Ishikawa (cell line): ENCODE measurements around the gene RPP25.

Source experiments
- CEBPB ChIP-seq: IDR thresholded peaks from 2 replicates; pipeline ENCODE4 v1.6.1; 2012
- CREB1 ChIP-seq: IDR thresholded peaks from 2 replicates; pipeline ENCODE4 v1.6.1; 2012; ENCODE audit warnings: low read depth
- EGR1 ChIP-seq: IDR thresholded peaks from 2 replicates; pipeline ENCODE4 v1.6.1; 2012
- EP300 ChIP-seq: IDR thresholded peaks from 2 replicates; pipeline ENCODE4 v1.6.1; 2012; ENCODE audit warnings: borderline replicate concordance
- FOXM1 ChIP-seq: IDR thresholded peaks from 2 replicates; pipeline ENCODE4 v1.6.1; 2012; ENCODE audit warnings: low read depth, borderline replicate concordance
- NFIC ChIP-seq: IDR thresholded peaks from 2 replicates; pipeline ENCODE4 v1.6.1; 2012
- RAD21 ChIP-seq: IDR thresholded peaks from 2 replicates; pipeline ENCODE4 v1.6.1; 2012; ENCODE audit warnings: low read depth
- REST ChIP-seq: IDR thresholded peaks from 2 replicates; pipeline ENCODE4 v1.6.1; 2012; ENCODE audit warnings: low read depth, mild to moderate bottlenecking
- TAF1 ChIP-seq: IDR thresholded peaks from 2 replicates; pipeline ENCODE4 v1.6.1; 2012; ENCODE audit warnings: low read depth, mild to moderate bottlenecking
- TCF12 ChIP-seq: IDR thresholded peaks from 2 replicates; pipeline ENCODE4 v1.6.1; 2012; ENCODE audit warnings: low read depth
- TEAD4 ChIP-seq: IDR thresholded peaks from 2 replicates; pipeline ENCODE4 v1.6.1; 2012
- USF1 ChIP-seq: IDR thresholded peaks from 2 replicates; pipeline ENCODE4 v1.6.1; 2012
- YY1 ChIP-seq: IDR thresholded peaks from 2 replicates; pipeline ENCODE4 v1.6.1; 2012; ENCODE audit warnings: low read depth
- ZBTB7A ChIP-seq: IDR thresholded peaks from 2 replicates; pipeline ENCODE4 v1.6.1; 2012; ENCODE audit warnings: low read depth
- TF ChIP-seq, protein P1 (sequence below): IDR thresholded peaks from 2 replicates; pipeline ENCODE4 v1.6.1; 2012

Gene RPP25

DNA sequence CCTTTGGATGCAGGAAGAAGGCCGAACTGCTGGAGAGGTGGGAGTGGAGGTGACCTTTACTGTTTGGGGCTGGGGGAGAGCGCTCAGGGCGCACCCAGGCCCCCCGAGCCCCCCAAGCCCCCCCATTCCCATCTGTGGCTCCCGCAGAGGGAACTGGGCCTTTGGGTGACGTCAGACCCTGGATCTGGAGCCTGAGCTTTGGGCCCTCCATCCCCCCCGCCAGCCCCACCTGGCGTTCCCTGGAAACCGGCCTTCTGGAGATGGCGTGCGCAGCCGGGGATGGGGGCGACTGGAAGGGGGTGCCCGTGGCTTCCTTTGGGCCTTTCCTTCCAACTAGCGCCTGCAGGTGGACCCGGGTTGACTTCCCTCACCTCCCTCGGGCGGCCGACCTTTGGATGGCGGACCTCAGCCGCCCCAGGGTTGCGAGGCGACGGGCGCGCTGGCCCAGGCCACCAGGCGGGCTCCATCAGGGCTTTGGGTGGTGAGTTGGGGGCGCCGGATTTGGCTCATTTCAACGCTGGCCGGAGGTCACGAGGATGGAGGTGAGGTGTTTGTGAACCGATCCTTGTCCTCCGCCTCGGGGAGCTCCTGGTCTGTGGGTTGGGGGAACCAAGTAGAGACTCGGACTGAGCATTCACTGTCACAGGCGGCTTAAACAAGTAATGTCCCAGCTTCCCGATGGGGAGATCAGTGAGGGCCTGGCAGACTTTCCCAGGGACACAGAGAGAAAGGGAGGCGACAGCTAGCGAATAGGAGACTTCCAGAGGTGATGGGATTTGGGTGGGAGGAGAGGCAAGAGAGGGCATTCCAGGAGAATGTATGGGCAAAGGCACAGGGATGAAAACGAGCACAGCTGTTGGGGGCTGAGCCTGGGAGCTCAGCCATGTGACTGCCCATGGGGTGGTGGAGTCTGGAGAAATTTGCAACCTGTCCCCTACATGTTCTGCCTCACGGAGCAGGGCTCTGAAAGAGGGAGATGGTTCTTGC lies 39.5 kb upstream of the RPP25 start:
- TF ChIP-seq CREB1 (no peak), FOXM1 (no peak), TCF12 (no peak), ZBTB7A (no peak), EGR1 (no peak), TAF1 (no peak; the same call in 1 of the 2 replicates), YY1 (no peak), REST (no peak), CEBPB (no peak), NFIC (no peak), USF1 (no peak), TEAD4 (no peak), EP300 (no peak), RAD21 (no peak)
- TF ChIP-seq, protein P1, sequence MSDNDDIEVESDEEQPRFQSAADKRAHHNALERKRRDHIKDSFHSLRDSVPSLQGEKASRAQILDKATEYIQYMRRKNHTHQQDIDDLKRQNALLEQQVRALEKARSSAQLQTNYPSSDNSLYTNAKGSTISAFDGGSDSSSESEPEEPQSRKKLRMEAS: no peak

- peak; percentile 32; the same call in 1 of the 2 replicates for TF ChIP-seq TAF1
- no peak for TF ChIP-seq EGR1
- no peak; the same call in 1 of the 2 replicates for TF ChIP-seq USF1
- no peak for TF ChIP-seq YY1
- TF ChIP-seq NFIC: no peak
- TF ChIP-seq TCF12: peak; percentile 19; the same call in 1 of the 2 replicates
- TF ChIP-seq CEBPB: no peak
- TF ChIP-seq FOXM1: no peak
- TF ChIP-seq, protein P1: peak; percentile 45
- peak; percentile 74 for TF ChIP-seq TEAD4
- TF ChIP-seq REST: peak; percentile 97
- TF ChIP-seq CREB1: no peak
- TF ChIP-seq EP300: 0 out of 2 replicates have a peak, but pooled peaks have one; percentile 17
- TF ChIP-seq ZBTB7A: no peak
- no peak for TF ChIP-seq RAD21
Measured at GRCh38 chr15:74995182-74995778, 38.7 kb upstream of the RPP25 start, which contains the start of gene SCAMP5. Gene SCAMP5, plus strand, starts transcription at chr15:74995563. Its CDS starts 16,277 bp downstream, at chr15:75011840.

- TF ChIP-seq REST (no peak), CREB1 (no peak), FOXM1 (no peak), TCF12 (no peak), CEBPB (no peak), TAF1 (no peak)
Measured at GRCh38 chr15:74994685-74995084, 38.1 kb upstream of the RPP25 start.

DNA sequence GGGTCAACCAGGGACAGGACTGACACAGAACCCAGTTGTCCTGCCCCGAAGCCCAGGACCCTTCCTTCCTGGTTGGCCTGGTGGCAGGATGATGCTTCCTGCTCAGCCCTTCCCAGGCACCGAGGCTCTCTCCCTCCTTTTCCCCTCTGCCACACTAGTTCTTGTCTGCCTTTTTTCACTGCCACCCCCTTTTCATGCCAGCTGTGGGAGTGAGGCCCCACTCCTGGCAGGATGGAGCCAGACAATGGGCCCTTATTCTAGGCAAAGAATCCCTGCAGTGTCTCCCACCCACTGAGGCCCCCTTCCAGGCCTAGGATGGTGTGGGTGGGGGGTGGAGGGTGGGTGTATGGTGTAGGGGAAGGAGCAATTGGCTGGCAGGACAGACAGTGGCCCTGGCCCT lies 37.7 kb upstream of the RPP25 start:
- no peak for TF ChIP-seq USF1
- TF ChIP-seq, protein P1: no peak
- TF ChIP-seq RAD21: no peak
- no peak for TF ChIP-seq NFIC
- TF ChIP-seq CREB1: no peak
- TF ChIP-seq YY1: no peak
- TF ChIP-seq FOXM1: no peak
- TF ChIP-seq EP300: no peak
- no peak for TF ChIP-seq ZBTB7A
- no peak for TF ChIP-seq TAF1
- no peak for TF ChIP-seq TCF12
- no peak for TF ChIP-seq REST
- TF ChIP-seq EGR1: no peak
- no peak for TF ChIP-seq TEAD4
- no peak for TF ChIP-seq CEBPB
